ENCODE data around the gene TRIM34.
"Not testable (repeated sequence)": the region's sequence is repeated elsewhere in the genome, so short reads cannot be mapped to it uniquely, and the experiment has no call there.

Gene TRIM34

GRCh38 chr11:5622802-5623201, 2.0 kb upstream of the TRIM34 start:
- no peak for DNase-seq

- no peak for DNase-seq
These were observed 480 bp downstream of the TRIM34 start for GRCh38 chr11:5625281-5625680.

DNA sequence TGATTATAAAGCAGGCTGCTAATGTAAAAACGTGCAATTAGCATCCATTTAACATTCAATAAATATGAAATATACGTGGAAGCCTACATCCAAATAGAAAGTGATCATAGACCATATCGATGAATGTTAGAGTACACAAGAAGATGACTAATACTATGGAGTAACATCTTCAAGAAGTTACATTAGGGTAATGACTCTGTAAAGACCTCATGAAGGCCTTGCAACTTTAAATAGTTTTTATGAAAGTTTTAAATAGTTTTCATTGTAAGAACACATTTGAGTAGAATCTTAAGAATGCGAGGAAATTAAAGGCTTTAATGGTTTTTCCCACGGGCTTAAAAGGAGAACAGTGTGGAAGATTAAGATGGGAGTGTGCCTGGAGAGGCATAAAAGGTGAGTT, 1.4 kb downstream of the TRIM34 start:
- DNase-seq = no peak

- no peak for DNase-seq
These were observed 6.6 kb downstream of the TRIM34 start for GRCh38 chr11:5631417-5631816.

DNA sequence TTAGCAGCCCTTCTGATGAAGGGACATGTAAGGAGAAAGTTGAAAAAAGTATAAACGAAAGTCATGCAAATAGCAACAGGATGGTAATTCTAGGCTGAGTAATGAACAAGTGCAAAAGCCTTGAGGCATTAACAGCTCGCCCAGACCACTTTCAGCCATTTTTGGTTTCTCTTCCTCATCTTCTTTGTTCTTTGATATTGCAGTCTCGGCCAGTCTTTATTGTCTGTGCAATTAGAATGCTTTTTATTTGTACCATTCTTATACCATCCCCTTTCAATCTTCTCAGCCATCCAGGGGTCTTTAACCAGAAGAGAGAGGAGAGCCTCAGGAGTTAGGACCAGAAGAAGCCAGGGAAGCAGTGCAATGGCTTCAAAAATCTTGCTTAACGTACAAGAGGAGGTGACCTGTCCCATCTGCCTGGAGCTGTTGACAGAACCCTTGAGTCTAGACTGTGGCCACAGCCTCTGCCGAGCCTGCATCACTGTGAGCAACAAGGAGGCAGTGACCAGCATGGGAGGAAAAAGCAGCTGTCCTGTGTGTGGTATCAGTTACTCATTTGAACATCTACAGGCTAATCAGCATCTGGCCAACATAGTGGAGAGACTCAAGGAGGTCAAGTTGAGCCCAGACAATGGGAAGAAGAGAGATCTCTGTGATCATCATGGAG, 7.3 kb downstream of the TRIM34 start:
- DNase-seq = no peak

- DNase-seq = no peak
These were observed 15.2 kb downstream of the TRIM34 start for GRCh38 chr11:5639953-5640352.

DNA sequence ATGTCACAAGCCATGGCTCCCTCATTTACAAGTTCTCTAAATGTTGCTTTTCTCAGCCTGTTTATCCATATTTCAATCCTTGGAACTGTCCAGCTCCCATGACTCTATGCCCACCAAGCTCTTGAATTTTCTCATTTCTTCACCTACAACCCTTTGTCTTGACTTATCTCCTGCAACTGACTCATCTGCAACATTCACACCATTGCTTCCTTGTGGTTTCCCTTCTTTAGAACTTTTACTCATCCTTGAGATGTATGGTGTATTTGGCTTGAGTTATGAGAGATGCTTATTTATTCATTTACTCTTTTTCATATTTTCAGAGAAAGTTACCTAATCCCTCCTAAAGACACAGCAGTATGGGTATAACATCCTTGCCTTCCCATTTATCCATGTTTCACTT, 18.8 kb downstream of the TRIM34 start:
- no peak for DNase-seq

DNA sequence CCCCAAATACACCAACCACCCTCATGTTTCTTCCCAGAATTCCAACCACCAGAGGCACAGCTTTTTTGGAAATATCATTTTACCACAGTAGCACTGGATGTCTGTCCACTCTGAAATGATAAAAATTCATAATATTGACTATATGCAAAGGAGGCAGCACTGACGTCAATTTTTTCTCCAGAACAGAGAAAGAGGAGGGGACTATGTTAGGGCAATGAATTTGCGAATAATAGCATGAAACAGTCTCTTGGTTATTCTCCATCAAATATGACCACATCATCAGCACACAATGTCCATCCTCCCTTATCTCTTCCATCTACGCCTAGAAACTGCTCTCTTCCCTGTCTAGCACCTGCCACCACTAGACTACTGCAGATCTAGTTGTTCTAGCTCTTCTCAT, 21.3 kb downstream of the TRIM34 start:
- no peak for DNase-seq

DNA sequence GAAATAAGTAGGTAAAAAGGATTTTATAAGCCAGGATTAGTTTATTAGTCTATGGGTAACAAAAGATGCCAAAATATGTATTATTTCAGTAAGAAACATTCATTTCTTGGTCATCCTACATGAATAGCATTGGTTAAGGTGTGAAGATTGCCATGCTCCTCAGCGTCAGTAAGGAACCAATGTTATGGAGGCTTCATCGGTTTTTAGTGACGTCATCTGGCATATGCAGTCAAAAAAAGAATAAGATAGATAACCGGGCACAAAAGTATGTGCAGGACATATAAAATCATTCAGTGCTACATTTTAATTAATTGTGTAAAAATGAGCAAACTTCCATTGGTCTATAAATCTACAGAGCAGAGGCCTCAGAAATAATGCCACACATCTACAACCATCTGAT, 30.7 kb downstream of the TRIM34 start:
- no peak for DNase-seq

DNA sequence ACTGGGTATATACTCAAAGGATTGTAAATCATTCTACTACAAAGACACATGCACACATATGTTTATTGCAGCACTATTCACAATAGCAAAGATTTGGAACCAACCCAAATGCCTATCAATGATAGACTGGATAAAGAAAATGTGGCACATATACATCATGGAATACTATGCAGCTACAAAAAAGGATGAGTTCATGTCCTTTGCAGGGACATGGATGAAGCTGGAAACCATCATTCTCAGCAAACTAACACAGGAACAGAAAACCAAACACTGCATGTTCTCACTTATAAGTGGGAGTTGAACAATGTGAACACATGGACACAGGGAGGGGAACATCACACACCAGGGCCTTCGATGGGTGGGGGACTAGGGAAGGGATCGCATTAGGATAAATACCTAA, 32.2 kb downstream of the TRIM34 start:
- not testable (repeated sequence) for DNase-seq

DNA sequence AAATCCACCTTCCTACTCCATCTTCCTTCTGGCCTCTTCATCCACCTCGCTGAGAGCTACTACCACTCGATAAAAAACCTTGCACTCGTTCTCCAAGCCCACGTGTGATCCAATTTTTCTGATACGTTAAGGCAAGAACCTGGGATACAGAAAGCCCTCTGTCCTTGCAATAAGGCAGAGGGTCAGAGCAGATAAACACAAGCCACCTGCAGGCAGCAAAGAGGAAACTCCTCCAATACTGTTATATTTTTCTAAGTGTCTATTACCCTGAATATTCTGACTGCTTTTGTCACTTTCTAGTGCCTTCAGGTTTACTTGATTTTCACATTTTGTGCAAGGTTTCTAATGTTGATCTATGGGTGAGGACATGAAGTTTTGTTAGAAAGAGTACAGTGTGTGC, 33.5 kb downstream of the TRIM34 start:
- DNase-seq = no peak

DNA sequence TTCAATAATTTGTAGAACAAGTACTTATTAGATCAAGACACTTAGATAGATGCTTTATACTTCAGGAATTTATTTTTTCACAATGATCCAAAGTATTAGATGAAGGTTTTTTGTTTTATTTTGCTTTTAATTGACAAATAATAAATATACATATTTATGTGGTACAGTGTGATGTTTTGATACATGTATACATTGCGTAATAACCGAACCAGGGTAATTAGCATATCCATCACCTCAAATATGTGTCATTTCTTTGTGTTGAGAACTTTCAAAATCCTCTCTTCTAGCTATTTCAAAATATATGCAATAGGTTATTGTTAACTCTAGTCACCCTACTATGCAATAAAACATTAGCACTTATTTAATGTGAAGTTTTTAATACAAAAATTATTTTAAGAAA, 38.7 kb downstream of the TRIM34 start:
- no peak for DNase-seq

DNA sequence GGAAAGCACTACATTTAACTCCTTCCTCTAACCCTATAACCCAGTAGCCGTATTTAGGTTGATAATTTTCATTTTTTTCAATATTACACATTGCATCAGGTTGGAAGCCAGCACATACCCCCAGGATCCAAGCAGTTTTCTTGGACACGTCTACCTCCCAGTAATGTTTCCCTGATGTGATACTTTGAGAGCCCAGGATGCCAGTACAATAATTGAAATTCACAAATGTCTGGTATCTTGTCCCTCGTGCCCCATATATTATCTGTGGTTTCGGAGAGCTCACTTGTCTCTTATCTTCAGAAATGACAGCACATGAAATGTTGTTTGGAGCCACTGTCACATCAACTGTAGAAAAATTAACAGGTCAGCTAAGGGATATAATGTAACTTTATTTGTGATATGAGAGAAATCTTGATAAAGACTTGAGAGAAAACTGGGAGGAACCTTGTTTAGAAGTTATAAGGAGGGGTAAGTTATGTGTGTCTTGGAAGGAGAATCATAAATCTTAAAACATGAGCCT, 40.3 kb downstream of the TRIM34 start:
- DNase-seq = no peak

- DNase-seq = no peak
These were observed 41.1 kb downstream of the TRIM34 start for GRCh38 chr11:5665746-5666401.

DNA sequence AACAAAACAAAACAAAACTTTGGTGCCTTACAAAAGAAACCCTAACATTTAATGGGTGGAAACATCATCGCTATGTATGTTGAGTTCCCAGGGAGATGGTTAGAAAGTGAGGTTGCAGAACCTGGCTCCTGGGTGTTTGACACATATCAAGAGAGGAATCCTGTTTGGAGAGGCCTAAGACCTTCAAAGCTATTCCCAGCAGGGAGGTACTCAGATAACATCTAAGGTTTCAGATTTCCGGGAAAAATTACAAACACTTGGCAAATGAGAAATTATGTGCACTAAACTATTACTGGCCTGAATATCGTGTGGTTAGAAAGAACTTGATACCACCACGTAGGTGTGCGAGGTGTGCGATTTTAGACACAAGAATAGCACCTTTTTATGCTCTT, 41.6 kb downstream of the TRIM34 start:
- no peak for DNase-seq

- DNase-seq = no peak
These were observed 47.0 kb downstream of the TRIM34 start for GRCh38 chr11:5671831-5672230.

DNA sequence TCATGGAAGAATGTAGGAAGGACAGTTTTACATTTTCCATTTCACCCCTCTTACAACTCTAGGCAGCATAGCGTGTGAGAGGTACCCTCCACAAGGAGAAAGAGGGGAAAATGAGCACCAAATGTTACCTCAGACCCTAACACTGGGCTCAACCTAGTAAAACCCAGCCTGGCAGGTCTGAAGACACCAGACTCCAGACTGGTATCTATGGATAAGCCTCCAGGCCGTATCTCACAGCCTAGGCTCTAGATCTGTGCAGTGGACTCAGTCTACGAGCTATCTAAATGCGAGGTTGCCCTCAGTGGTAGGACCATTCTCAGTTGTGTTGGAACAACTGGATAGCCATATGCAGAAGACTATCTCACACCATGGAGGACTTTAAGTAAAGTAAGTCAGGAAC, 49.6 kb downstream of the TRIM34 start:
- no peak for DNase-seq

GRCh38 chr11:5679811-5680210, 55.0 kb downstream of the TRIM34 start:
- no peak for DNase-seq

DNA sequence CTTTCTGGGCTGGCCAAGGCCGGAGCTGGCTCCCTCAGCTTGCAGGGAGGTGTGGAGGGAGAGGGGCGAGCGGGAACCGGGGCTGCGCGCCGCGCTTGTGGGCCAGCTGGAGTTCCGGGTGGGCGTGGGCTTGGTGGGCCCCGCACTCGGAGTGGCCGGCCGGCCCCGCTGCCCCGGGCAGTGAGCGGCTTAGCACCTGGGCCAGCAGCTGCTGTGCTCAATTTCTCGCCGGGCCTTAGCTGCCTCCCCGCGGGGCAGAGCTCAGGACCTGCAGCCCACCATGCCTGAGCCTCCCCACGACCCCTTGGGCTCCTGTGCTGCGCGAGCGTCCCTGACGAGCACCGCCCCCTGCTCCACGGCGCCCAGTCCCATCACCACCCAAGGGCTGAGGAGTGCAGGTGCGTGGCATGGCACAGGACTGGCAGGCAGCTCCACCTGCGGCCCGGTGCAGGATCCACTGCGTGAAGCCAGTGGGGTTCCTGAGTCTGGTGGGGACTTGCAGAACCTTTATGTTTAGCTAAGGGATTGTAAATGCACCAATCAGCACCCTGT, 58.2 kb downstream of the TRIM34 start:
- not testable (repeated sequence) for DNase-seq

GRCh38 chr11:5683620-5684019, 58.8 kb downstream of the TRIM34 start:
- DNase-seq = not testable (repeated sequence)

- DNase-seq = no peak
These were observed 59.3 kb downstream of the TRIM34 start for GRCh38 chr11:5684036-5684645.

- DNase-seq = no peak
These were observed 60.0 kb downstream of the TRIM34 start, which contains the start of gene TRIM5 for GRCh38 chr11:5684646-5685362. TSS of gene TRIM5 (minus strand) at chr11:5685074. CDS start at chr11:5680177, 4,897 bp downstream.

- DNase-seq = no peak
These were observed 61.6 kb downstream of the TRIM34 start for GRCh38 chr11:5686426-5686825.

Data from NCI-H446 treated with DMSO at 0.1 percent for 48 hours (cell line).